Posterior vena cava (tissue), 2 donors: Measurements from ENCODE around the gene WBP2. TPM values are rescaled to one million over a fixed set of nuclear protein-coding genes. Genes with fewer than 3 reads are reported as not detected.
A peak's percentile ranks its signal among the peaks of the same experiment; 100 is the strongest.
"Not testable (repeated sequence)": the region's sequence is repeated elsewhere in the genome, so short reads cannot be mapped to it uniquely, and the experiment has no call there.

Experiments used
- DNase-seq: peaks from one replicate; pipeline ENCODE4 v3.0.0-alpha.2; 2020; ENCODE audit warnings: low spot score
- intact Hi-C, 2 donors: fragments of 100-400 bp; cut with DNase I; formaldehyde crosslinking; loops; one replicate each; pipeline versions ENCODE4 v1.14.1 to v1.14.2; 2022 to 2023
- total RNA-seq, 2 donors: library from RNA; stranded (reverse); fragmentation: NEBNext Ultra II Directional; extraction: Animal tissue kit (Norgen Biotek cat#: 25700); gene quantifications; one replicate each; pipeline ENCODE4 v1.2.1, GENCODE V29; 2021
- donor health status: DM: yes; HTN: yes; CAD: no.
- donor health status: DM: yes; HTN: yes; CAD: no.

The WBP2 gene
- total RNA-seq, 2 donors from 2014 or later, result 75.8 to 111 TPM

- intact Hi-C loops, result no loop called here
- DNase-seq, result no peak
Observed at GRCh38 chr17:75873587-75874322, 18.6 kb upstream of the WBP2 start.

DNA sequence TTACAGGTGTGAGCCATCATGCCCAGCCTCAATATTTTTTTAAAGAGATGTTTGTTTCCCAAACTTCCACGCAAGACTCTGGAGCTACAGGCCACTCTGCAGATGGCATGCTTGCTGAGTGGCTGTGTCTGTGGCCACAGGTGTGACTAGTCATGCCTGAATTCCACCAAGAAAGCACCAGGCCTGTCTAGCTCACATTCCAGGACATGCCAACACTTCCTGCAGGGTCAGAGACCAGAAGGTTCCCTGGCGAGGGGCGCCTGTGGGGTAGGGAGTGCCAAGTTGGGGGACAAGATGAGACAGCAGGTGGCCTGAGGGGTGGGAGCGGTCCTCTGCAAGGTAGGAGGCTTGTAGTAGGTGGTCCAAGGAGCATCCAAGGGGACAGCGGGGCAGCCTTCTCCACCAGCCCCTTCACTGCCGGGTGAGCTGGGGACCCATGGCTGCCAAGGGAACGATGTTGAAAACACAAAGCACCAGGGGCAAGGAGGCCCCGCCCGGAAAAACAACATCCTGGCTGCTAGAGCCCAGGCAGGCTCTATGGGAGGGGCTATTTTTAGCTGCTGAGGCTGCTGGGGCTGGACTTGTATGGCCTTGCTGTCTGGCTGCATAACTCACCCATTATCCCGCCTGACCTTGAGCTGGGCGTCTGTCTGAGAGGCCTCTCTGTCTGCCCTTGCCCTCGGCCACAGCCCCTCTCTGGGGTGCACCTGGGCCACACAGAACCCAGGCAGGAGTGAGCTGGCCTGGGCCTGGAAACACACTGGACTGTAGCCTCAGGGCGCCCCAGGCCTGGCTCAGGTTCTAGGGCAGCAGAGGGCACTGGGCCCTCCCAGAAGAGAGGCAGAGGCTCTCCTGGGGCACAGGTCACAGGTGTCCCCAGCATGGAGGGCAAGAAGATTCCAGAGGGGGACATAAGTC is 17.6 kb upstream of the WBP2 start:
- intact Hi-C loops, result no loop called here
- peak; percentile 95 for DNase-seq

DNA sequence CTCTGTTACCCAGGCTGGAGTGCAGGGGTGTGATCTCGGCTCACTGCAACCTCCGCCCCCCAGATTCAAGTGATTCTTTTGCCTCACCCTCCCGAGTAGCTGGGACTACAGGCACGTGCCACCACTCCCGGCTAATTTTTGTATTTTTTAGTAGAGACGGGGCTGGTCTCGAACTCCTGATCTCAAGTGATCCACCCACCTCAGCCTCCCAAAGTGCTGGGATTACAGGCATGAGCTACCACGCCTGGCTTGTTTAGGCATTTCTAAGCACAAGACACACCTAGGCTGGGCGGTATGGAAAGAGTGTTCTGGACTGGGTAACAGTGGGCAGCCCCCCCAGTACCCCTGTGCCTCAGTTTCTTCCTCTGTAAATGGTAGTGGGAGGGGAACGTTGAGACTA is 15.1 kb upstream of the WBP2 start:
- DNase-seq, intact Hi-C loops: not testable (repeated sequence)

DNA sequence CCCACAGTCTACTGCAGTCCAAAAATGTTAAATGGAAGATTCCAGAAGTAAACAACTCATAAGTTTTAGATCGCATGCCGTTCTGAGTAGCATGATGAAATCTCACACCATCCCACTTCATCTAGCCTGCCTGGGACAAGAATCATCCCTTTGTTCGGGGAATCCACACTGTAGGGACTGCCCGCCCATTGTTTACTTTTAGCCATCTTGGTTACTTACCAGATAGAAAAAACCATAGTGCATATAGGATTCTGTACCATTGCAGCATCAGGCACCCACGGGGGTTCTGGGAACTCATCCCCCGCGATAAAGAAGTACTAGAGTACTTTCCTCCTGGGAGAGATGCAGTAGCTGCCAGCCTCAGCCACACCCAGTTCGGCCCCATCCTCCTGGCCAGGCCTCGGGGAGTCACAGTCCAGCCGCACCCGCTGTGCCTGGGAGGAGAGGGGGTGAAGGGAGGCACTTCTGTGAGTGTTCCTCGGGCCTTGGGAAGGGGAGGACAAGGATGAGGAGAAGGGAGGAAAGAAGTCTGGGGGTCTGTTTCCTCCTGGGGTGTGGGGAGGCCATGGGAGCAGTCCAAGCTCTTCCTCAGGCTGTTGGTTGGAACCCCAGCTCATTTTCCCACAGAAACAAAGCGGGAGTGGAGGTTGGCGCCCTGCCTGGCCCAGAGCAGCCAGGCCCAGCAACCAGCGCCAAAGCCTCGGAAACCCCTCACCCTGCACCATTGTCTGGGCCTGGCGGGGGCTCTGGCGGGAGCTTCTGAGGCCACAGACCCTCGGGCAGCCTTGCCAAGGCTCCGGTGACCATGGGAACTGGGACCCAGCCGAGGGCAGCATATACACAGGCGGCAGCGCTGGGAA is 14.4 kb upstream of the WBP2 start:
- DNase-seq, result peak; percentile 92
- intact Hi-C loops, result no loop called here

- intact Hi-C loops, DNase-seq: not testable (repeated sequence)
Observed at GRCh38 chr17:75868730-75869281, 13.7 kb upstream of the WBP2 start.

GRCh38 chr17:75865404-75866188 is 10.5 kb upstream of the WBP2 start:
- intact Hi-C loops, DNase-seq: not testable (repeated sequence)

GRCh38 chr17:75864887-75865286 is 9.8 kb upstream of the WBP2 start:
- intact Hi-C loops, DNase-seq: not testable (repeated sequence)

GRCh38 chr17:75864448-75864871 is 9.3 kb upstream of the WBP2 start:
- intact Hi-C loops, result no loop called here
- peak; percentile 88 for DNase-seq

DNA sequence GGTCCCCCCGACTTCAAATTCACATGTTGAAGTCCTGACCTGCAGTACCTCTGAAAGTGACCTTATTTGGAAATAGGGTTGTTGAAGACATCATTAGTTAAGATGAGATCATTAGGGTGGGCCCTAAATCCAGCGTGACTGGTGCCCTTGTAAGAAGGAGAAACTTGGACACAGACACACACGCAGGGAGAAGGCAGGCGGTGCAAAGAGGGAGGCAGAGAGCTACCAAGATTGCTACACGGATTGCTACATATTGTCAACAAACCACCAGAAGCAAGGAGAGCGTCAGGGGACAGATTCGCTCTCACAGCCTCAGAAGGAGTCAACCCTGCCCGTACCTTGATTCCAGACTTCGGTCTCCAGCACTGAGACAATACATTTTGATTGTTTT is 6.8 kb upstream of the WBP2 start:
- no peak for DNase-seq
- intact Hi-C loops, result no loop called here

DNA sequence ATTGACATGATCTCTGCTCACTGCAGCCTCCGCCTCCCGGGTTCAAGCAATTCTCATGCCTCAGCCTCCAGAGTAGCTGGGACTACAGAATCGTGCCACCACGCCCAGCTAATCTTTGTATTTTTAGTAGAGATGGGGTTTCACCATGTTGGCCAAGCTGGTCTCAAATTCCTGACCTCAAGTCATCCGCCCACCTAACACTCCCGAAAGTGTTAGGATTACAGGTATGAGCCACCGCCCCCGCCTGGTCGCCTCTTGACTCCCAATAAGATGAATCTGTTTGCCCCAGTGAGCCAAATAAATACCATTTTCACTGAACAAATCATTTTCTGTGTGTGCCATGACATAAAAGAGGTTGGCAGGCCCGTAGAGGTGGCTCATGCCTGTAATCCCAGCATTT is 4.2 kb upstream of the WBP2 start:
- DNase-seq, intact Hi-C loops: not testable (repeated sequence)

DNA sequence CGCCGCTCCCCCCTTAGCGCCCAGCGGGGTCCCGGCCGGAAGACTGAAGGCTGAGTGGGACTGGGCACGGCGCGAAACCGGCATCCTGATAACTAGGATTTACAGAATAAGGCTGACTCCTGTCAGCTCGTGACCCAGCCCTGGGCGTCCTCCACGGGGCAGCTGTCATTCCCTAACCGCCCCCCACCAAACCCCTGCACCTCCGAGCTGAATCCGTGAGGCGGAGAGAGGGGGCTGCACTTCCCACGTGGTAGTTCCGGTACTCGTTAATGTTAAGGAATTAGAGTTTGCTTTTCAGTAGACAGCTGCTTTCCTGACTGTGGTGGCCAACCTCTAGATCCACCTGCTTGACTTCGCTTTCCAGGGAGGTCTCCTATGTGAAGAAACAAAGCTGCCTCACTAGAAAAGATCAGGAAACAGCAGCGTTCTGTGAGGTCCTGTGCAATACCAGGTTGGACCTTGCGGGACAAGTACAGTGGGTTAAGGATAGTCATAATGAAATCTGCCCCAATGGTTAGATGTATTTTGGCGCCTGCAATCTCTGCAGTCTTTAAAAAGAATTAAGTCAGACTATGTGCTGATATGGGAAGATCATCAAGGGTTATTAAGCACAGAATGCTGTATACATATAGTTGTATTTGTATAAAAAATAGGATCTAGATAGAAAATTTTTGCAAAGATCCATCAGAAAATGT is 1.1 kb upstream of the WBP2 start:
- DNase-seq, result no peak
- intact Hi-C loops, result no loop called here

GRCh38 chr17:75854881-75855309 is 240 bp downstream of the WBP2 start:
- intact Hi-C loops, result no loop called here
- no peak for DNase-seq

GRCh38 chr17:75854101-75854748 is 910 bp downstream of the WBP2 start:
- DNase-seq, result no peak
- intact Hi-C loops, result no loop called here

DNA sequence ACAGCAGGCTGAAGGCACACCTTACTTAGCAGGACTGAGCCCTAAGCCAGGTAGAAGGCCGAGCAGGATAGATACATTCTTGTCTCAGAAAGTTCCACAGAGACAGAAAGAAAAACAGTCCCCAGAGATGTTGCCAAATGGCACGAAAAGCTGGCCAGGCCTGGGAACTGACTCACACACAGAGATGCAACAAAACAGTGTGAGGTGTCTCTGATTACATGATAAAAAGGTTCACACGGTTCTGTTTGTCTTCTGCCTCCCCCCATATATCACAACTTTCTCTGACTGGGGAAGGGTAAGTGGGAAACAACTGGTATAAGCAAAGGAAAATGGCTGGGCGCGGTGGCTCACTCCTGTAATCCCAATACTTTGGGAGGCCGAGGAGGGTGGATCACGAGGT is 1.7 kb downstream of the WBP2 start:
- intact Hi-C loops, result no loop called here
- no peak for DNase-seq

- intact Hi-C loops, DNase-seq: not testable (repeated sequence)
Observed at GRCh38 chr17:75851693-75851991, 3.5 kb downstream of the WBP2 start.

DNA sequence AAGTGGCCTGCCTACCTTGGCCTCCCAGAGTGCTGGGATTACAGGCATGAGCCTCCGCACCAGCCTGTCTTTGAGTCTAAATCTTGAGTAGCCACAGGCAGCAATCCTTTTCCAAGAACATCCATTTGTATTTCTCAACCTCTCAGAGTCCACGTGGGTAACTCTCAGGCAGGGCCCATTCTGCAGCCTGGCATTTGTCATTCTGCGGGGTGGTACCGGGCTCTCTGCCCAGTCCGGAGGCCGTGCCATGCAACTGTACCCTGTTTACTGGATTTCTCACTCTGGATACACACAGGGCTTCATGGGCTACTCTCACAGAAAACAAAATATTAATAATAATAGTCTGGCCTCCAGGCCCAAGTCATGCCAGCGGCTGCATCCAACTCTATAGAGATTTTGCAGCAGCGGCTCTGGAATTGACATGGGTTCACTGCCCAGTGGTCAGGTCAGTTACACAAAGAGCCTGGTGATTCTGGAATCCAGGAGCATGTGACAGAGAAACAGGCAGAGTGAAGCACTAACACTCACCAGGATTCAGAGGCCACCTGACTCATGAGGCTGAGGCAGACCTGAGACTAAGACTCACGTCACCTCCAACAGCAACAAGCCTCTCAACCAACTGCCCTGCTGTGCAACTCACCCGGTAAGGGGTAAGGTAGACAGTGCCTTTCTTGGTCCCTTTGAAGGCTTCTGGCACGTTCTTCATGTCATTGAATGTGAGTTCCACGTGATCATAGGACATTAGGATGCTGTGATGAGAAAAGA is 4.0 kb downstream of the WBP2 start:
- intact Hi-C loops, result no loop called here
- DNase-seq, result no peak

DNA sequence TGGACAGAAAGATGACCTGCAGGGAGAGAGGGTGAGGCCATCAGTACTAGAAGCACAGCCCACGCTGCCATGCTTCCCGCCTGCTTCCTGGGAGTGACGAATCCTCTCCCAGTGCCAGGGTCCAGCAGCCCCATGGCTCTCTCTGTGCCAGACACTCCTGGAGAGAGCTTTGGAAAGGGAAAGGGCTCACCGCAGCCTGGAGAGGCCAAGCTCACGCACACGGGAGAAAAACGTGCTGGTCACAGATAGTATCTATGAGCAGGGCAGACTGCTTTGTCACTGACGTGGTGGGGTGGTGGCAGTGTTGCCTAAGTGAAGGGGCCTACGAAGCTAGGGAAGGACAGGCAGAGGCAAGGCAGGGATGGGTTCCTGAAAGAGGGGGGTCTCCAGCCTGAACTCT is 5.4 kb downstream of the WBP2 start:
- intact Hi-C loops, result loop anchor here in 1 of 2 donors (5.0 kb wide), 1 partner anchor 33 kb away; no protein-coding TSS in a partner anchor
- no peak for DNase-seq
